Endothelial cell (in vitro differentiated cells): Measurements from ENCODE around the gene RHOG. TPM values are rescaled to one million over a fixed set of nuclear protein-coding genes. Genes with fewer than 3 reads are reported as not detected.
"Not testable (repeated sequence)": the region's sequence is repeated elsewhere in the genome, so short reads cannot be mapped to it uniquely, and the experiment has no call there.

Experiments used
- DNase-seq: peaks from one replicate; pipeline ENCODE4 v3.0.0; 2021; ENCODE audit warnings: low spot score
- H3K27ac Mint-ChIP-seq: one replicate; pipeline ENCODE4 v1.8.0; 2021; ENCODE audit warnings: mixed read lengths, inconsistent platforms; ENCODE audit not compliant: unreplicated experiment
- H3K27me3 Mint-ChIP-seq: one replicate; pipeline ENCODE4 v1.8.0; 2021; ENCODE audit warnings: mild to moderate bottlenecking, moderate library complexity, mixed read lengths, inconsistent platforms; ENCODE audit not compliant: unreplicated experiment
- H3K36me3 Mint-ChIP-seq: one replicate; pipeline ENCODE4 v1.8.0; 2021; ENCODE audit warnings: mild to moderate bottlenecking, low read depth, mixed read lengths, inconsistent platforms; ENCODE audit not compliant: unreplicated experiment
- H3K4me1 Mint-ChIP-seq: one replicate; pipeline ENCODE4 v1.8.0; 2021; ENCODE audit warnings: mild to moderate bottlenecking, mixed read lengths, inconsistent platforms; ENCODE audit not compliant: unreplicated experiment
- H3K4me3 Mint-ChIP-seq: one replicate; pipeline ENCODE4 v1.8.0; 2021; ENCODE audit warnings: mild to moderate bottlenecking, mixed read lengths, inconsistent platforms; ENCODE audit not compliant: unreplicated experiment
- H3K9me3 Mint-ChIP-seq: one replicate; pipeline ENCODE4 v1.8.0; 2021; ENCODE audit warnings: mixed read lengths, inconsistent platforms; ENCODE audit not compliant: unreplicated experiment
- total RNA-seq: library from RNA; stranded (reverse); fragmentation: NEBNext Ultra II Directional; extraction: Animal tissue kit (Norgen Biotek cat#: 25700); gene quantifications from one replicate; pipeline ENCODE4 v1.2.1, GENCODE V29; 2021; ENCODE audit not compliant: unreplicated experiment
- TF ChIP-seq, protein P1 (sequence below): fragments of 200-600 bp; sonication (generic); IDR thresholded peaks from one replicate; pipeline ENCODE4 v1.5.0; 2021; ENCODE audit warnings: antibody characterized with exemption; ENCODE audit not compliant: unreplicated experiment

RHOG gene
- total RNA-seq, 1 donor from 2014 or later = 76.5 TPM

DNA sequence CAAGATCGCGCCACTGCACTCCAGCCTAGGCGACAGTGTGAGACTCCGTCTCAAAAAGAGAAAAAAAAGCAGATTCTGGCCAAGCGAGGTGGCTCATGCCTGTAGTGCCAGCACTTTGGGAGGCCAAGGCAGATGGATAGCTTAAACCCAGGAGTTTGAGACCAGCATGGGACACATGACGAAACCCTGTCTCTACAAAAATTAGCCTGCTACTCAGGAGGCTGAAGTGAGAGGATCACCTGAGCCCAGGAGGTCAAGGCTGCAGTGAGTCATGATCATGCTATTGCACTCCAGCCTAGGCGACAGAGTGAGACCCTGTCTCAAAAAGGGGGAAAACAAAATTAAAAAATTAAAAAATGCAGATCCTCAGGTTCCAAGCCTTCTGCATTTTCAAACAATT lies 18.4 kb downstream of the RHOG start:
- peaks cover 15% of the 10 kb centered on the region for H3K4me1 Mint-ChIP-seq

DNA sequence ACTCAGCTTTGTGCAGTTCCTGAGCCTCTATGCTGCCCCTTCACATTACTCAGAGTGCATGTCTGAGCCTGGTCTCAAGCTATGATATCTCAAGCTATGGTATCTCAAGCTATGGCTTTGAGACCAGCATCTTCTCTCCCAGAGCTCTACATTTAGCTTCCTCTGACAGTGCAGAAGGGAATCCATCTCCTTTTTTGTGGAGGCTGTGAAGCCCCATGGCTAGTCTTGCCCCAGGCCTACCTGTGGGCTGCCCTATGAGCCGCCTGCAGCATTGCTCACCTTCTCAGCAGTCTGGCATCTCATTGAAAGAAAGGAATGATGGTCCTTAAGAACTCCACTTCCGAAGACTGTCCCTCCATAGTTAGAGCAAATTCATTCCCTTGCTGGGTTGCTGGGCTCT lies 19.8 kb downstream of the RHOG start:
- H3K36me3 Mint-ChIP-seq = peaks cover 4% of the 10 kb centered on the region
- H3K27ac Mint-ChIP-seq = no peak overlapping the region
- no peak for DNase-seq
- no peak overlapping the region for H3K4me3 Mint-ChIP-seq
- H3K27me3 Mint-ChIP-seq = peaks cover 15% of the 10 kb centered on the region
- peaks cover 15% of the 10 kb centered on the region for H3K4me1 Mint-ChIP-seq
- no peaks in the 10 kb centered on the region for H3K9me3 Mint-ChIP-seq
- TF ChIP-seq, protein P1, sequence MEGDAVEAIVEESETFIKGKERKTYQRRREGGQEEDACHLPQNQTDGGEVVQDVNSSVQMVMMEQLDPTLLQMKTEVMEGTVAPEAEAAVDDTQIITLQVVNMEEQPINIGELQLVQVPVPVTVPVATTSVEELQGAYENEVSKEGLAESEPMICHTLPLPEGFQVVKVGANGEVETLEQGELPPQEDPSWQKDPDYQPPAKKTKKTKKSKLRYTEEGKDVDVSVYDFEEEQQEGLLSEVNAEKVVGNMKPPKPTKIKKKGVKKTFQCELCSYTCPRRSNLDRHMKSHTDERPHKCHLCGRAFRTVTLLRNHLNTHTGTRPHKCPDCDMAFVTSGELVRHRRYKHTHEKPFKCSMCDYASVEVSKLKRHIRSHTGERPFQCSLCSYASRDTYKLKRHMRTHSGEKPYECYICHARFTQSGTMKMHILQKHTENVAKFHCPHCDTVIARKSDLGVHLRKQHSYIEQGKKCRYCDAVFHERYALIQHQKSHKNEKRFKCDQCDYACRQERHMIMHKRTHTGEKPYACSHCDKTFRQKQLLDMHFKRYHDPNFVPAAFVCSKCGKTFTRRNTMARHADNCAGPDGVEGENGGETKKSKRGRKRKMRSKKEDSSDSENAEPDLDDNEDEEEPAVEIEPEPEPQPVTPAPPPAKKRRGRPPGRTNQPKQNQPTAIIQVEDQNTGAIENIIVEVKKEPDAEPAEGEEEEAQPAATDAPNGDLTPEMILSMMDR = no peak

More for the DNA sequence above, 18.4 kb downstream of the RHOG start:
- Mint-ChIP-seq H3K9me3 (no peaks in the 10 kb centered on the region), H3K36me3 (peaks cover 17% of the 10 kb centered on the region), H3K27me3 (peaks cover 15% of the 10 kb centered on the region), H3K27ac (no peak overlapping the region), H3K4me3 (no peak overlapping the region)
- no peak for DNase-seq
- TF ChIP-seq, protein P1 = no peak

DNA sequence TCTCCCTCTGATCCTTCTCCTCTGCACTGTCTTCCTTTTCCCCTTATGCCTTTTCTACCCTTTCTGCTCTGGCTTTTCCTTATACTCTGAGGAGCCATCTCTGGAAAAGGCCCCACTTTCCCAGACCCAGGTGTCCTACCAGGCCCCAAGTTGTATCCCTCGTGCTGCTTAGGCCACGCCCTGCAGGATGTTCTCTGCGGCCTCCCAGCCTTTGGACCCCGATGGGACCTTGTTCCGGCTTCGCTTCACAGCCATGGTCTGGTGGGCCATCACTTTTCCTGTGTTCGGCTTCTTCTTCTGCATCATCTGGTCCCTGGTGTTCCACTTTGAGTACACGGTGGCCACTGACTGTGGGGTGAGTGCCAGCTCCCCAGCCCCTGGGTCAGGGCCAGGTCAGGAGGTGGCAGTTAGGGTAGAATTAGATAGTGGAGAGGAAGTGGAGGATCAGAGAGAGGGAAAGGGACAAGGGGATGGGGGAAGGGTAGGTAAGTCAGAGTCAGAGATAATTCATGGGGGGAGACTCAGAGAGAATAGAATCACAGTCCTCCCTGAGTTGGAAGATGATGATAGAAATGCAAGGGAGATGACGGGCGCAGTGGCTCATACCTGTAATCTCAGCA lies 23.5 kb downstream of the RHOG start:
- H3K36me3 Mint-ChIP-seq = no peaks in the 10 kb centered on the region
- TF ChIP-seq, protein P1 = no peak
- H3K4me1 Mint-ChIP-seq = peaks cover 6% of the 10 kb centered on the region
- H3K4me3 Mint-ChIP-seq = no peak overlapping the region
- DNase-seq = no peak
- H3K27me3 Mint-ChIP-seq = peaks cover 5% of the 10 kb centered on the region
- H3K9me3 Mint-ChIP-seq = no peaks in the 10 kb centered on the region
- H3K27ac Mint-ChIP-seq = no peak overlapping the region

DNA sequence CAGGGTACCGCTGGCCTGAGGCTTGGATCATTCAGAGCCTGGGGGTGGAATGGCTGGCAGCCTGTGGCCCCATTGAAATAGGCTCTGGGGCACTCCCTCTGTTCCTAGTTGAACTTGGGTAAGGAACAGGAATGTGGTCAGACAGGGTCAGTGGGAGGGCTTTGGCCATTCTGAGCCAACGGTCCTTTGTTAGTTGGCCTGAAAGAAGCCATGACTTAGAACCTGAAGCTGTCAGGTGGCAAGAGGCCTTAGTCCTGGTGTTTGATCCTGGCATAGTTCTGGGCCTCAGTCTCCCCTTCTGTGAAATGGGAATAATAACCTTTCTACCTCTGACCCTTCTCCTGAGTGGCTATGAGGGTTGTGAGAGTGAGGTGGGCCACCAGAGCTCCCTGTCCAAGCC lies 24.1 kb downstream of the RHOG start:
- Mint-ChIP-seq H3K4me3 (no peak overlapping the region), H3K9me3 (no peaks in the 10 kb centered on the region), H3K27ac (no peak overlapping the region), H3K4me1 (peaks cover 6% of the 10 kb centered on the region), H3K36me3 (peaks cover 4% of the 10 kb centered on the region), H3K27me3 (peaks cover 5% of the 10 kb centered on the region)
- no peak for DNase-seq
- TF ChIP-seq, protein P1 = no peak

DNA sequence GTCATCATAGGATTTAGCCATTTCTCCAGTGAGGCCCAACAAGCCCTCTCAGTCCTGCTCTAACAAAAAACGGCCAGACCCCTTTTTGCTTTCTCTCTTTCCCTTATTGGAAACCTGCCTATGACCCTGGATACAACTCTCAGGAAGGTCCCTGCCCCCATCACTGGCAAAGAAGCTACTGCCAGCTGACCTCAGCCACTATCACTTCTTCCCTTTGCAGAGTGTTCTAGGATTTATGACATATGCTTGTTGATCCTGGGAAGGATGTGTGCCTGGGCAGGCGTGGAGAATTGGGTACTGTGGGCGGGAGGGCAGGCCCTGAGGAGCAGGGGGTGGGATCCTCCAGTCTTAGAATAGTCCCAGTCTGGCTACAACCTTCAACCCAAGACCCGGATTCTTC lies 24.9 kb downstream of the RHOG start:
- Mint-ChIP-seq H3K4me3 (no peak overlapping the region), H3K9me3 (no peaks in the 10 kb centered on the region), H3K27ac (peak overlapping the region; percentile 8)

DNA sequence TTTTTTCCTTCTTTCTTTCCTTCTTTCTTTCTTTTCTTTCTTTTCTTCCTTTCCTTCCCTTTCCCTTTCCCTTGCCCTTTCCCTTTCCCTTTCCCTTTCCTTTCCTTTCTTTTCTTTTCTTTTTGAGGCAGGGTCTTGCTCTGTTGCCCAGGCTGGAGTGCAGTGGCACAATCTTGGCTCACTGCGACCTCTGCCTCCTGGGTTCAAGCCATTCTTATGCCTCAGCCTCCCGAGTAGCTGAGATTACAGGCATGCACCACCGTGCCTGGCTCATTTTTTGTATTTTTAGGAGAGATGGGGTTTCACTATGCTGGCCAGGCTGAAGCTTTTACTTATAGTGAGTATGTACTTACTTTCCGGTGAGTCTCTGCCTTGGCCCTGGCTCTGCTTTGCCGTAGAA lies 25.9 kb downstream of the RHOG start:
- DNase-seq, H3K4me1 Mint-ChIP-seq, H3K4me3 Mint-ChIP-seq, H3K9me3 Mint-ChIP-seq, H3K36me3 Mint-ChIP-seq, H3K27me3 Mint-ChIP-seq, H3K27ac Mint-ChIP-seq: not testable (repeated sequence)

More for the DNA sequence above, 24.9 kb downstream of the RHOG start:
- DNase-seq = no peak
- TF ChIP-seq, protein P1 = no peak
- peaks cover 6% of the 10 kb centered on the region for H3K4me1 Mint-ChIP-seq
- peaks cover 5% of the 10 kb centered on the region for H3K36me3 Mint-ChIP-seq
- H3K27me3 Mint-ChIP-seq = peaks cover 3% of the 10 kb centered on the region
